ENCODE data around the gene CDCA5.

CDCA5 gene

GRCh38 chr11:65047581-65048422 lies 36.0 kb downstream of the CDCA5 start:
- Histone ChIP-seq H3K9me2 (ENCODE audit: low read depth, low read length) (no peaks in the 10 kb centered on the region), H3F3A (ENCODE audit: insufficient read depth, low read length) (no peaks in the 10 kb centered on the region), H3K36me3 (ENCODE audit: insufficient read depth, low read length) (peaks cover 20% of the 10 kb centered on the region), H3K4me3 (ENCODE audit: low read depth, low read length, poor library complexity, severe bottlenecking) (peak overlapping the region; percentile 22), H3K4me2 (ENCODE audit: low read length) (peak overlapping the region; percentile 34; the same call in 1 of the 2 replicates), H3K79me2 (ENCODE audit: insufficient read depth, low read length) (no peaks in the 10 kb centered on the region), H2AFZ (ENCODE audit: low read length) (no peak overlapping the region), H3K27me3 (ENCODE audit: insufficient read depth, low read length) (no peaks in the 10 kb centered on the region), H3K9me3 (ENCODE audit: low read length) (no peaks in the 10 kb centered on the region), H3K9ac (ENCODE audit: low read length) (no peak overlapping the region), H3K27ac (ENCODE audit: low read depth, low read length, poor library complexity, severe bottlenecking) (no peak overlapping the region), H4K20me1 (ENCODE audit: insufficient read depth, low read length) (no peaks in the 10 kb centered on the region), H3K4me1 (ENCODE audit: insufficient read depth, low read length, severe bottlenecking) (peaks cover 6% of the 10 kb centered on the region)
- no peak for TF ChIP-seq CTCF (IDR thresholded peaks at IDR 0.05; ENCODE audit: low read length)
- no peak for TF ChIP-seq EZH2 (IDR thresholded peaks at IDR 0.05; ENCODE audit: borderline replicate concordance, low read length)

GRCh38 chr11:65045728-65046127 lies 38.1 kb downstream of the CDCA5 start:
- H3F3A ChIP-seq (ENCODE audit: insufficient read depth, low read length) = no peaks in the 10 kb centered on the region
- no peaks in the 10 kb centered on the region for H3K79me2 ChIP-seq (ENCODE audit: insufficient read depth, low read length)
- H3K27me3 ChIP-seq (ENCODE audit: insufficient read depth, low read length) = no peaks in the 10 kb centered on the region
- H3K9ac ChIP-seq (ENCODE audit: low read length) = no peak overlapping the region
- H3K4me3 ChIP-seq (ENCODE audit: low read depth, low read length, poor library complexity, severe bottlenecking) = no peak overlapping the region
- H3K9me2 ChIP-seq (ENCODE audit: low read depth, low read length) = no peaks in the 10 kb centered on the region
- TF ChIP-seq EZH2 (IDR thresholded peaks at IDR 0.05; ENCODE audit: borderline replicate concordance, low read length) (no peak), CTCF (IDR thresholded peaks at IDR 0.05; ENCODE audit: low read length) (no peak)
- H3K9me3 ChIP-seq (ENCODE audit: low read length) = no peaks in the 10 kb centered on the region
- H2AFZ ChIP-seq (ENCODE audit: low read length) = no peak overlapping the region
- H4K20me1 ChIP-seq (ENCODE audit: insufficient read depth, low read length) = no peaks in the 10 kb centered on the region
- no peak overlapping the region for H3K4me2 ChIP-seq (ENCODE audit: low read length)
- peaks cover 17% of the 10 kb centered on the region for H3K4me1 ChIP-seq (ENCODE audit: insufficient read depth, low read length, severe bottlenecking)
- no peak overlapping the region for H3K27ac ChIP-seq (ENCODE audit: low read depth, low read length, poor library complexity, severe bottlenecking)
- peaks cover 20% of the 10 kb centered on the region for H3K36me3 ChIP-seq (ENCODE audit: insufficient read depth, low read length)

- H3K36me3 ChIP-seq (ENCODE audit: insufficient read depth, low read length) = peaks cover 20% of the 10 kb centered on the region
Measured at GRCh38 chr11:65045061-65045460, 38.8 kb downstream of the CDCA5 start.

More at GRCh38 chr11:65045061-65045460, 38.8 kb downstream of the CDCA5 start:
- Histone ChIP-seq H3K4me2 (ENCODE audit: low read length) (no peak overlapping the region), H3K27me3 (ENCODE audit: insufficient read depth, low read length) (no peaks in the 10 kb centered on the region), H3F3A (ENCODE audit: insufficient read depth, low read length) (no peaks in the 10 kb centered on the region), H3K4me1 (ENCODE audit: insufficient read depth, low read length, severe bottlenecking) (peaks cover 23% of the 10 kb centered on the region), H3K27ac (ENCODE audit: low read depth, low read length, poor library complexity, severe bottlenecking) (no peak overlapping the region), H3K9me3 (ENCODE audit: low read length) (no peaks in the 10 kb centered on the region), H3K9ac (ENCODE audit: low read length) (no peak overlapping the region), H3K4me3 (ENCODE audit: low read depth, low read length, poor library complexity, severe bottlenecking) (no peak overlapping the region), H3K9me2 (ENCODE audit: low read depth, low read length) (no peaks in the 10 kb centered on the region), H3K79me2 (ENCODE audit: insufficient read depth, low read length) (no peaks in the 10 kb centered on the region), H2AFZ (ENCODE audit: low read length) (no peak overlapping the region), H4K20me1 (ENCODE audit: insufficient read depth, low read length) (no peaks in the 10 kb centered on the region)
- TF ChIP-seq EZH2 (IDR thresholded peaks at IDR 0.05; ENCODE audit: borderline replicate concordance, low read length) = no peak

Data from OCI-LY1 (cell line).